HG03565 (cell line): ENCODE measurements around the gene OR56A4.

Experiments used
- ATAC-seq: cut with Tn5 transposase; IDR thresholded peaks from one replicate; pipeline ENCODE4 v1.9.1; 2021; ENCODE audit warnings: mild to moderate bottlenecking, moderate library complexity; ENCODE audit not compliant: unreplicated experiment

OR56A4 gene

GRCh38 chr11:6006846-6007245 lies at the start of gene OR56A4:
Gene OR56A4 (minus strand): TSS chr11:6006946. CDS start chr11:6002992, 3,954 bp downstream.
- ATAC-seq, result no peak

GRCh38 chr11:6055569-6055968 lies 48.8 kb upstream of the OR56A4 start:
- no peak for ATAC-seq

- no peak for ATAC-seq
These were observed 45.6 kb upstream of the OR56A4 start for GRCh38 chr11:6052374-6052773.

GRCh38 chr11:6040874-6041273 lies 34.1 kb upstream of the OR56A4 start:
- ATAC-seq, result no peak

- ATAC-seq, result no peak
These were observed 24.1 kb upstream of the OR56A4 start, which contains the start of gene OR56A1 for GRCh38 chr11:6030708-6031405. Gene OR56A1 (minus strand): TSS chr11:6030758. CDS start chr11:6027692, 3,066 bp downstream.

- ATAC-seq, result no peak
These were observed 20.8 kb upstream of the OR56A4 start for GRCh38 chr11:6027501-6027900.

- no peak for ATAC-seq
These were observed 18.3 kb upstream of the OR56A4 start for GRCh38 chr11:6025056-6025455.

GRCh38 chr11:6022956-6023355 lies 16.2 kb upstream of the OR56A4 start:
- peak; percentile 75 for ATAC-seq

- no peak for ATAC-seq
These were observed 6.3 kb upstream of the OR56A4 start for GRCh38 chr11:6013042-6013441.

- ATAC-seq, result no peak
These were observed 5.4 kb upstream of the OR56A4 start for GRCh38 chr11:6012035-6012668.

- ATAC-seq, result no peak
These were observed 351 bp downstream of the OR56A4 start for GRCh38 chr11:6006395-6006794.

- no peak for ATAC-seq
These were observed 4.5 kb downstream of the OR56A4 start for GRCh38 chr11:6002202-6002699.

- no peak for ATAC-seq
These were observed 12.0 kb downstream of the OR56A4 start for GRCh38 chr11:5994791-5995190.

- ATAC-seq, result no peak
These were observed 14.0 kb downstream of the OR56A4 start for GRCh38 chr11:5992604-5993251.

- ATAC-seq, result no peak
These were observed 14.6 kb downstream of the OR56A4 start for GRCh38 chr11:5992150-5992549.

GRCh38 chr11:5989203-5989602 lies 17.5 kb downstream of the OR56A4 start:
- ATAC-seq, result no peak

- no peak for ATAC-seq
These were observed 19.9 kb downstream of the OR56A4 start, which contains the start of gene OR52L1 for GRCh38 chr11:5986885-5987284. Gene OR52L1 (minus strand): TSS chr11:5986985. CDS start chr11:5986930, 55 bp downstream.

- ATAC-seq, result no peak
These were observed 23.3 kb downstream of the OR56A4 start for GRCh38 chr11:5983443-5983842.

GRCh38 chr11:5973530-5973929 lies 33.2 kb downstream of the OR56A4 start:
- ATAC-seq, result no peak

GRCh38 chr11:5968394-5968793 lies 38.4 kb downstream of the OR56A4 start, which contains the start of gene OR56A5:
Gene OR56A5 (minus strand): TSS chr11:5968494. CDS start chr11:5968494, 0 bp downstream.
- no peak for ATAC-seq

- no peak for ATAC-seq
These were observed 39.0 kb downstream of the OR56A4 start for GRCh38 chr11:5967708-5968107.

GRCh38 chr11:5966958-5967357 lies 39.8 kb downstream of the OR56A4 start:
- ATAC-seq, result no peak
